Measurements from ENCODE around the gene EMCN.

EMCN gene

GRCh38 chr4:100450449-100450848 is 67.4 kb downstream of the EMCN start:
- in situ Hi-C loops (cut with MboI; ENCODE audit: low sequenced_read_pairs, unreplicated experiment), result no loop called here

GRCh38 chr4:100431416-100431815 is 86.4 kb downstream of the EMCN start:
- DNase-seq (ENCODE audit: low spot score), result no peak
- in situ Hi-C loops (cut with MboI; ENCODE audit: low sequenced_read_pairs, unreplicated experiment), result no loop called here
- no peak for TF ChIP-seq CTCF (IDR thresholded peaks at IDR 0.05; ENCODE audit: borderline replicate concordance, control extremely low read depth, extremely low read depth, insufficient read depth, missing control alignments)

More at GRCh38 chr4:100450449-100450848, 67.4 kb downstream of the EMCN start:
- no peak for DNase-seq (ENCODE audit: low spot score)
- TF ChIP-seq CTCF (IDR thresholded peaks at IDR 0.05; ENCODE audit: borderline replicate concordance, control extremely low read depth, extremely low read depth, insufficient read depth, missing control alignments), result no peak

- TF ChIP-seq CTCF (IDR thresholded peaks at IDR 0.05; ENCODE audit: borderline replicate concordance, control extremely low read depth, extremely low read depth, insufficient read depth, missing control alignments), result no peak
- in situ Hi-C loops (cut with MboI; ENCODE audit: low sequenced_read_pairs, unreplicated experiment), result no loop called here
- DNase-seq (ENCODE audit: low spot score), result no peak
Measured at GRCh38 chr4:100430451-100430850, 87.4 kb downstream of the EMCN start.

- no peak for TF ChIP-seq CTCF (IDR thresholded peaks at IDR 0.05; ENCODE audit: borderline replicate concordance, control extremely low read depth, extremely low read depth, insufficient read depth, missing control alignments)
- in situ Hi-C loops (cut with MboI; ENCODE audit: low sequenced_read_pairs, unreplicated experiment), result no loop called here
- DNase-seq (ENCODE audit: low spot score), result no peak
Measured at GRCh38 chr4:100429616-100430015, 88.2 kb downstream of the EMCN start.

- in situ Hi-C loops (cut with MboI; ENCODE audit: low sequenced_read_pairs, unreplicated experiment), result no loop called here
- no peak for DNase-seq (ENCODE audit: low spot score)
- no peak for TF ChIP-seq CTCF (IDR thresholded peaks at IDR 0.05; ENCODE audit: borderline replicate concordance, control extremely low read depth, extremely low read depth, insufficient read depth, missing control alignments)
Measured at GRCh38 chr4:100428051-100428450, 89.8 kb downstream of the EMCN start.

- no peak for TF ChIP-seq CTCF (IDR thresholded peaks at IDR 0.05; ENCODE audit: borderline replicate concordance, control extremely low read depth, extremely low read depth, insufficient read depth, missing control alignments)
- in situ Hi-C loops (cut with MboI; ENCODE audit: low sequenced_read_pairs, unreplicated experiment), result no loop called here
- no peak for DNase-seq (ENCODE audit: low spot score)
Measured at GRCh38 chr4:100424376-100424775, 93.4 kb downstream of the EMCN start.

GRCh38 chr4:100422894-100423293 is 94.9 kb downstream of the EMCN start:
- in situ Hi-C loops (cut with MboI; ENCODE audit: low sequenced_read_pairs, unreplicated experiment), result no loop called here
- DNase-seq (ENCODE audit: low spot score), result no peak
- no peak for TF ChIP-seq CTCF (IDR thresholded peaks at IDR 0.05; ENCODE audit: borderline replicate concordance, control extremely low read depth, extremely low read depth, insufficient read depth, missing control alignments)
